Transverse colon (tissue), 4 donors: ENCODE data around the gene SETD4. TPM values are rescaled to one million over a fixed set of nuclear protein-coding genes. Genes with fewer than 3 reads are reported as not detected.

Experiments used
- DNase-seq: peaks from one replicate; pipeline ENCODE4 v3.0.0-alpha.2; 2019
- H3K27ac ChIP-seq, 4 donors: fragments of 200-600 bp; sonication (generic); 2 replicates each; pipeline ENCODE4 v1.5.1; 2016 to 2018; ENCODE audit warnings: inconsistent platforms in 4 of 4
- H3K27me3 ChIP-seq: fragments of 200-600 bp; sonication (generic); 2 replicates; pipeline ENCODE4 v1.5.1; 2017; ENCODE audit warnings: inconsistent platforms
- H3K36me3 ChIP-seq, 4 donors: fragments of 200-600 bp; sonication (generic); 2 replicates each; pipeline ENCODE4 v1.5.1; 2017 to 2019; ENCODE audit warnings: inconsistent platforms in 4 of 4
- H3K4me1 ChIP-seq, 4 donors: fragments of 200-600 bp; sonication (generic); 2 replicates each; pipeline ENCODE4 v1.5.1; 2017 to 2020; ENCODE audit warnings: inconsistent platforms in 4 of 4
- H3K4me3 ChIP-seq, 4 donors: fragments of 200-600 bp; sonication (generic); 1 replicate in 1 of 4; 2 replicates in 3 of 4; pipeline versions ENCODE4 v1.5.1 to v1.6.1; 2017 to 2019; ENCODE audit warnings: inconsistent platforms in 4 of 4
- H3K9me3 ChIP-seq, 2 donors: fragments of 200-600 bp; sonication (generic); 2 replicates each; pipeline ENCODE4 v1.5.1; 2017 to 2019; ENCODE audit warnings: inconsistent platforms in 2 of 2
- EP300 ChIP-seq: sonication (generic); formaldehyde crosslinking; IDR thresholded peaks from one replicate; pipeline ENCODE4 v1.6.1; 2017; ENCODE audit warnings: antibody characterized with exemption, low read depth
- POLR2A ChIP-seq: fragments of 450-650 bp; IDR thresholded peaks from one replicate; pipeline ENCODE4 v1.6.1; 2016; ENCODE audit warnings: antibody characterized with exemption, mild to moderate bottlenecking, moderate library complexity
- POLR2AphosphoS5 ChIP-seq, 3 donors: sonication (generic); formaldehyde crosslinking; IDR thresholded peaks; one replicate each; pipeline ENCODE4 v1.6.1; 2016; ENCODE audit warnings: antibody characterized with exemption in 3 of 3
- WGBS, 2 donors: methylation state at CpG; one replicate each; pipeline ENCODE4 v1.1.5; 2018; ENCODE audit warnings: low coverage in 1 of 2; 5-methylcytosine and 5-hydroxymethylcytosine counted together
- in situ Hi-C, 4 donors: fragments of 200-750 bp; cut with MboI; loops; one replicate each; pipeline versions ENCODE4 v1.15.0 to v1.15.1; 2017; ENCODE audit warnings: low sequenced_read_pairs in 3 of 4, low pct_ligation_motif_present in 1 of 4, low pct_unique_long_range_greater_than_20kb in 1 of 4
- intact Hi-C: fragments of 100-400 bp; cut with DNase I; formaldehyde crosslinking; loops from one replicate; pipeline ENCODE4 v1.15.1; 2023; ENCODE audit warnings: low total_unique reads
- total RNA-seq, 4 donors: library from RNA; depleted of rRNA; stranded (reverse); fragments of >200 nt; gene quantifications; one replicate each; pipeline ENCODE4 v1.1.0, GENCODE V29; 2016
- TF ChIP-seq, protein P1 (sequence below), 5 experiments: fragments of 200-600 bp in 3 of 5; fragments of 450-650 bp in 2 of 5; sonication (generic) in 3 of 5; IDR thresholded peaks; 1 replicate in 2 of 5; 2 replicates in 3 of 5; pipeline ENCODE4 v1.5.1; 2016 to 2017; ENCODE audit warnings: antibody characterized with exemption in 5 of 5, inconsistent platforms in 3 of 5, mild to moderate bottlenecking in 2 of 5, moderate library complexity in 1 of 5

The SETD4 gene
- total RNA-seq, 4 donors from 2014 or later = 5.4 to 35.9 (median 29.4) TPM

DNA sequence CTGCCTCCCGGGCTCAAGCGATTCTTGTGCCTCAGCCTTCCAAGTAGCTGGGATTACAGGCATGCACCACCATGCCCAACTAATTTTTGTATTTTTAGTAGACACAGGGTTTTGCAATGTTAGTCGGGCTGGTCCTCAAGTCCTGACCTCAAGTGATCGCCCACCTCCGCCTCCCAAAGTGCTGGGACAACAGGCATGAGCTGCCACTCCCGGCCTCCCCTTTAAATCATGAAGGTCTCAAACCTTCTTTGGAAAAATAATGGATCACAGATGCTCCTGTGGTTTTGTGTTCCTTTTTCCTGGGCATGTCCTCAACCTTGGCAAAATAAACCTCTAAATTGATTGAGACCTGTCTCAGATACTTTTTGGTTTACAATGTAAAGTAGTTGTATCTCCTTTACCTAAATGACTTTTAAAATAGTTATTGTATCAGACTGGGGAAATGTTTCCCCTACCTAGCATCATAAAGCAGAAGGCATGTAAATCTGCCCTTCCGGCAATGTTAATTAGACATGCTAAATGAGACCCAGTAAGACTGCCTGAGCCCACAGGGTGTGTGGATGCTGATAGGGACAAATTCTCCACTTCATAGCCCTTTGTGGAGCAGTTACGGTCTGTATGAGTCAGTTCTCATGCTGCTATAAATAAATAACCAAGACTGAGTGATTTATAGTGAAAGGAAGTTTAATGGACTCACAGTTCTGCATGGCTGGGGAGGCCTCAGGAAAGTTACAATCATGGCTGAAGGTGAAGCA lies 37.3 kb upstream of the SETD4 start:
- peaks cover 0 to 4% of the 10 kb centered on the region in 2 donors for H3K9me3 ChIP-seq
- no peak for DNase-seq
- whole genome bisulfite sequencing, 2 donors = 76 to 81% methylated on average over 8 of the region's 8 CpGs
- H3K36me3 ChIP-seq = no peaks in the 10 kb centered on the region
- no peaks in the 10 kb centered on the region for H3K27me3 ChIP-seq
- H3K4me3 ChIP-seq = no peak overlapping the region
- no peak overlapping the region for H3K27ac ChIP-seq
- peaks cover 0 to 7% (median 0%) of the 10 kb centered on the region in 4 donors for H3K4me1 ChIP-seq
- in situ Hi-C loops = no loop called here
- TF ChIP-seq POLR2A (no peak), EP300 (no peak), POLR2AphosphoS5 (IDR thresholded peaks at IDR 0.05) (no peak)
- TF ChIP-seq, protein P1, sequence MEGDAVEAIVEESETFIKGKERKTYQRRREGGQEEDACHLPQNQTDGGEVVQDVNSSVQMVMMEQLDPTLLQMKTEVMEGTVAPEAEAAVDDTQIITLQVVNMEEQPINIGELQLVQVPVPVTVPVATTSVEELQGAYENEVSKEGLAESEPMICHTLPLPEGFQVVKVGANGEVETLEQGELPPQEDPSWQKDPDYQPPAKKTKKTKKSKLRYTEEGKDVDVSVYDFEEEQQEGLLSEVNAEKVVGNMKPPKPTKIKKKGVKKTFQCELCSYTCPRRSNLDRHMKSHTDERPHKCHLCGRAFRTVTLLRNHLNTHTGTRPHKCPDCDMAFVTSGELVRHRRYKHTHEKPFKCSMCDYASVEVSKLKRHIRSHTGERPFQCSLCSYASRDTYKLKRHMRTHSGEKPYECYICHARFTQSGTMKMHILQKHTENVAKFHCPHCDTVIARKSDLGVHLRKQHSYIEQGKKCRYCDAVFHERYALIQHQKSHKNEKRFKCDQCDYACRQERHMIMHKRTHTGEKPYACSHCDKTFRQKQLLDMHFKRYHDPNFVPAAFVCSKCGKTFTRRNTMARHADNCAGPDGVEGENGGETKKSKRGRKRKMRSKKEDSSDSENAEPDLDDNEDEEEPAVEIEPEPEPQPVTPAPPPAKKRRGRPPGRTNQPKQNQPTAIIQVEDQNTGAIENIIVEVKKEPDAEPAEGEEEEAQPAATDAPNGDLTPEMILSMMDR (IDR thresholded peaks at IDR 0.05) = no peak
- intact Hi-C loops = no loop called here

DNA sequence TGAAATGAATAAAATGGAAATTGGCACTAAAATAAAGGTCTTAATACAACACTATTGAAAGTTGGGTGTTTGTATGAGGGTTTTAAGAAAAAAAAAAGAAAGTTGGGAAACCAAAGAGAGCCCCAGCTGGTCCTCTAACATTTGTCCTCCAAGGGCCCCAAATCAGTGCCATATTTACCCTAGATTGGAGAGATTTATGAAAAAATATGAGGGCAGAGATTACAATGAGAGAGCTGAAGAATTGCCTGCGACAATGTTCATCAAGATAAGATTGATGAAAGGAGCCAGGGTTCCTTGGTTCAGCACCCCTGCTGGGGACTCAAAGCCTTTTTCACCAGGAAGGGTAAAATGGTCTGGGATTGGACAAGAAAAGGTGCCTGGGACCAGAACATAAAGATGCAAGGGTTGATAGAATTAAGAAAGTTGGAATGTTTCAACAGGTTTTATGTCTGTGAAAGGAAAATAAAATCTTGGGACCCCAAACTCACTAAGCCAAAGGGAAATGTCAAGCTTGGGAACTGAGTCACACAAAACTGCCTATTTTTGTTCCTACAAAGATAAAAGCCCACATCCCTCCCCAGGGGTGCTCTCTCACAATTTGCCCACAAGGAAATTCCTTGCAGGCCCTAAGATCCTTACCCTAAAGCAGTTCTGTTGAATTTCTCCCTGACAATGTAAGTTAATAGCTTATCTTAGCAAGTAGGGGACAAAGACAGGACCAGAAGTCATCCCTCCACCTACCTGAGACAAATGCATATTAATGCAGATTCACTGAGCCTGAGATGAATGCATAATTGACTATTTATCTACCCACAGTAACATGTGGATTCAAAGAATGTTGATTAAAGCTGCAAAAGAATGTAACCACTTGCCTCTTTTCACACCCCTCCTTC lies 36.3 kb upstream of the SETD4 start:
- peaks cover 0 to 4% of the 10 kb centered on the region in 2 donors for H3K9me3 ChIP-seq
- TF ChIP-seq POLR2A (no peak), EP300 (no peak), POLR2AphosphoS5 (IDR thresholded peaks at IDR 0.05) (no peak)
- TF ChIP-seq, protein P1 (IDR thresholded peaks at IDR 0.05) = no peak

DNA sequence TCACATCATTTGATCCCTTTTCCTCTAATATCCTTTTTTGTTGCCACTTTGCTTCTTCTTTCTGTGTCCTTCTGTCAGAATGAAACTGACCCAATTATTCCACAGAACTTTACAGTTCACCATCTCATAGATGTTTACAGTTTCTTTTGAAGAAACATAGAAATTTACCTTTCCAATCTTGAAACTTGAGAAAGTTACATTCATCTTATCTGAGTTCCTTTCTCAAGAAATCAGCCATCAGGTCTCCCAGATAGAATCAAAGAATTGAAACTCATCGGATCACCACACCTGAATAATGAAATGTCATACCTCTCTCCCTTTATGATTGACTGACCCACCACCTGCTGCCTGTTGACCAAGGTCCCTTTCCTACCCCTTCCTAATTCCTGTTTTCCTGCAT lies 33.2 kb upstream of the SETD4 start:
- Histone ChIP-seq H3K27ac (no peak overlapping the region), H3K9me3 (peaks cover 0 to 4% of the 10 kb centered on the region in 2 donors), H3K4me3 (no peak overlapping the region), H3K4me1 (no peaks in the 10 kb centered on the region), H3K27me3 (no peaks in the 10 kb centered on the region), H3K36me3 (no peaks in the 10 kb centered on the region)
- DNase-seq = no peak
- 92 to 97% methylated on average over 1 of the region's 1 CpG for WGBS, 2 donors
- in situ Hi-C loops (no loop called here), intact Hi-C loops (no loop called here)
- TF ChIP-seq POLR2A = no peak
- TF ChIP-seq, protein P1 (IDR thresholded peaks at IDR 0.05) = no peak
- no peak for TF ChIP-seq POLR2AphosphoS5 (IDR thresholded peaks at IDR 0.05)
- TF ChIP-seq EP300 = no peak

More for the DNA sequence above, 36.3 kb upstream of the SETD4 start:
- in situ Hi-C loops = no loop called here
- Histone ChIP-seq H3K36me3 (no peaks in the 10 kb centered on the region), H3K27ac (no peak overlapping the region), H3K4me1 (peaks cover 0 to 7% (median 0%) of the 10 kb centered on the region in 4 donors), H3K27me3 (no peaks in the 10 kb centered on the region), H3K4me3 (no peak overlapping the region)
- DNase-seq = no peak
- 77 to 89% methylated on average over 1 of the region's 1 CpG for WGBS, 2 donors
- intact Hi-C loops = no loop called here

DNA sequence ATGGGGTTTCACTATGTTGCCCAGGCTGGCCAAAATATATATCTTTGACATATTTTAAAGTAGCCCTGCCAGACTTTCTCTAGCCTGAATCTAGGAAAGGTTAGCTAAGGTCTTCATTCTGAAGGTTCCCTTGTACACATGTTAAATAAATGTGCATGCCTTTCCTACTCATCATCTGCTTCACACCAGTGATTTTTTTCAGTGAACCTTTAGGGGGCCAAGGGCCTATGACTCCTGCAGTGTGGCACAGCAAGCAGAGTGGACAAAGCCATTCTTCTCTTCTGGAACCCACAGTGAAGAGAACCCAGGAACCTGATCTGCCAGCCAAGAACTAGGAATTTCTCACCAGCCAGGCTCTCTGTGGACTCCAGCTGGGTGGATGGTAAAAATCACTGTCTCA lies 32.4 kb upstream of the SETD4 start:
- no peak for DNase-seq
- Histone ChIP-seq H3K27me3 (no peaks in the 10 kb centered on the region), H3K9me3 (peaks cover 0 to 4% of the 10 kb centered on the region in 2 donors), H3K27ac (no peak overlapping the region), H3K36me3 (no peaks in the 10 kb centered on the region), H3K4me3 (no peak overlapping the region), H3K4me1 (no peaks in the 10 kb centered on the region)
- TF ChIP-seq POLR2A (no peak), EP300 (no peak), POLR2AphosphoS5 (IDR thresholded peaks at IDR 0.05) (no peak)
- TF ChIP-seq, protein P1 (IDR thresholded peaks at IDR 0.05) = no peak
- in situ Hi-C loops = no loop called here
- intact Hi-C loops = no loop called here
